Measurements from ENCODE around the gene OR10H1.
"Not testable (repeated sequence)": the region's sequence is repeated elsewhere in the genome, so short reads cannot be mapped to it uniquely, and the experiment has no call there.

Gene OR10H1

DNA sequence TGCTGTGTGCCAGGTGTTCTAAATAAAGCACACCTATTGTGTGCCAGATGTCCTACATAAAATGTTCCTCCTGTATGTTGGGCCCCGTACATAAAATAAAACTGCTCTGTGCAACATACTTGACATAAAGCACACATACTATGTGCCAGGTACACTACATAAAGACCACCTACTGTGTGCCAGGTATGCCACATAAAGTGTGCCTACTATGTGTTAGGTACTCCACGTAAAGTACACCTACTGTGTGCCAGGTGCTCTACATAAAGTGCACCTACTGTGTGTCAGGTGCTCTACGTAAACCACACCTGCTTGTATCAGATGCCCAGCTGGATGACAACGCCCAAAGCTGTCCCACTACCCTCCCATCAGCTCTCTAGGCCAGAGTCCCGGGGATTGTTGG, 33.8 kb downstream of the OR10H1 start:
- ChIA-PET CTCF (interaction anchor here (1.1 kb wide), 1 partner anchor 30 kb away, joined by 3 read pairs; no protein-coding TSS in a partner anchor), POLR2A (no interaction called here)
- TF ChIP-seq CTCF (IDR thresholded peaks at IDR 0.05; ENCODE audit: control extremely low read depth, extremely low read depth, low read depth, missing control alignments), result no peak

GRCh38 chr19:15780610-15781418, 34.6 kb downstream of the OR10H1 start:
- TF ChIP-seq CTCF (IDR thresholded peaks at IDR 0.05; ENCODE audit: control extremely low read depth, extremely low read depth, low read depth, missing control alignments), result no peak
- CTCF ChIA-PET, result no interaction called here
- no peak for DNase-seq (ENCODE audit: extremely low spot score)
- POLR2A ChIA-PET, result no interaction called here

More for the DNA sequence above, 33.8 kb downstream of the OR10H1 start:
- no peak for DNase-seq (ENCODE audit: extremely low spot score)

DNA sequence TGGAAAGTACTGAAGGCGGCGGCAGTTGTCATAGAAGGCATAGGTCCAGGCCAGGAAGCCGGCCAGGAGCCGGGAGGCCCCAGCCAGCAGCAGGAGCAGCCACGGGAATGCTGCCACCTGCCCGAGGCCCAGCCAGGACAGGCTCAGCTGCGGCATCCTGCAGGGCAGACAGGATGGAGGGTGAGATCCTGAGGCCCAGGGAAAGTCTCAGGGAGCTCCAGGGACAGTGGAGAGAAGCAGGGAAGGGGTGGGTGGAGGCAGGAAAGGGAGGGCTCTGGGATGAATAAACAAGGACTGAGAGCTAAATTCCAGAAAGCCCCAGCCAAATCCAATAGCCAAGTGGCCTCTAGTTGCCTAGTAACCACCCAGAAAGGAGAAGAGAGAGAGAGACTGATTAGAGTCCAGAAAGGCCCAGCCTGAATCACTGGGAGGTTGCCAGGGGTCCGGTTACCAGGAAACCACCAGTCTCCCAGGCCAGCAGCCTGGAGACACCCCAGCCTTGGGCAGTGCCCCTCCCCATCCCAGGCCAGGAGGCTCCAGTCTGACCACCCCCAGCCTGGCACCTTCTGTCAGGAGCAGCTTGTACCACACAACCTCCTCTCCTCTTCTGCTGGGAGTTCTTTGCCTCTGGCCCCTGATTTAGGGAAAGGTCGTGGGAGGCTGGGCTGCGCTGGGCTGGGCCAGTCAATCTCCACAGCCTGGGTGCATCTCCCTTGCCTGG, 35.5 kb downstream of the OR10H1 start:
- CTCF ChIA-PET, result no interaction called here

GRCh38 chr19:15776991-15777970, 38.2 kb downstream of the OR10H1 start:
- CTCF ChIA-PET, result no interaction called here
- POLR2A ChIA-PET, result no interaction called here
- no peak for TF ChIP-seq CTCF (IDR thresholded peaks at IDR 0.05; ENCODE audit: control extremely low read depth, extremely low read depth, low read depth, missing control alignments)
- no peak for DNase-seq (ENCODE audit: extremely low spot score)

More for the DNA sequence above, 35.5 kb downstream of the OR10H1 start:
- DNase-seq (ENCODE audit: extremely low spot score), result no peak
- no peak for TF ChIP-seq CTCF (IDR thresholded peaks at IDR 0.05; ENCODE audit: control extremely low read depth, extremely low read depth, low read depth, missing control alignments)
- POLR2A ChIA-PET, result no interaction called here

GRCh38 chr19:15776264-15776663, 39.2 kb downstream of the OR10H1 start:
- ChIA-PET CTCF (no interaction called here), POLR2A (no interaction called here)
- no peak for TF ChIP-seq CTCF (IDR thresholded peaks at IDR 0.05; ENCODE audit: control extremely low read depth, extremely low read depth, low read depth, missing control alignments)
- no peak for DNase-seq (ENCODE audit: extremely low spot score)

GRCh38 chr19:15775249-15775648, 40.2 kb downstream of the OR10H1 start:
- no peak for TF ChIP-seq CTCF (IDR thresholded peaks at IDR 0.05; ENCODE audit: control extremely low read depth, extremely low read depth, low read depth, missing control alignments)
- no peak for DNase-seq (ENCODE audit: extremely low spot score)
- ChIA-PET CTCF (interaction anchor here (1.2 kb wide), 1 partner anchor 10 kb away, joined by 3 read pairs; no protein-coding TSS in a partner anchor), POLR2A (no interaction called here)

- CTCF ChIA-PET; POLR2A ChIA-PET; DNase-seq (ENCODE audit: extremely low spot score): not testable (repeated sequence)
These were observed 41.3 kb downstream of the OR10H1 start for GRCh38 chr19:15774159-15774558.

Data from GM10248 (cell line).